HG02623 (cell line): ENCODE measurements around the gene PRG2.
"Not testable (repeated sequence)": the region's sequence is repeated elsewhere in the genome, so short reads cannot be mapped to it uniquely, and the experiment has no call there.

ENCODE experiments used
- ATAC-seq: cut with Tn5 transposase; IDR thresholded peaks from one replicate; pipeline ENCODE4 v1.9.1; 2021; ENCODE audit warnings: moderate library complexity; ENCODE audit not compliant: unreplicated experiment

PRG2 gene

DNA sequence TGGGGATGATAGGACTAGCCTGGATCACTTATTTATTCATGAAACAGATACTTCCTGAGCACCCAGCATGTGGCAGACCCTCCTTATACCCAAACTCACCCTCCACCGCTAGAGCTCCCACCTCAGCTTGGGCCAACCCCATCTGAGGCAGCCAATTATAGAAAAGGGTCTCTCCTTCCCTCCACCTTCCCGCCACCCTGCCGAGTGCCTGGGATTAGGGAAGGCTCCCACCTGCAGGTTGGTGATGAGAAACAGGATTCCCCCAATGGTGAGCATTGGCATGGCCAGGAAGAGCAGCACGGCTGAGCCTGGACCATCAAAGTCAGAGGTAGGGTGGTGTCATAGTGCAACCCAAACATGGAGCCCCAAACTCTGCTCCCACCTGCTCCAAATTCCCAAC lies 30.6 kb upstream of the PRG2 start:
- no peak for ATAC-seq

DNA sequence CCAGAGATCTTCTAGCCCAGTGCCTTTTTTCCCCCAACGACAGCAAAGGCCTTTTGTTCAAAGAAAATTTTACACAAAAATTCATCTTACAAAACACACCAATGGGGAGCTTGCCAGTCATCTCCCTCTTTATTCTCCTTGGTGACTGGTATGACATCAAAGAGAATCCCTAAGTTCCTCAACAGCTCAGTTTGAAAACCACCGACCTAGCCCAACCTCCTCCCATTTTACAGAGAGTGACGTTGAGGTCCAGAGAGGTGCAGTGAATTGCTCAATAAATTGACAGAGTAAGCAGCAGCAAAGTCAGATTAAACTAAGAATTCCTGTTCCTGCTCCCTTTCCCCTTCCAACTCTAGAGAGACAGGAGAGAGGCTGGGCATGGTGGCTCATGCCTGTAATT lies 28.7 kb upstream of the PRG2 start:
- ATAC-seq = no peak

DNA sequence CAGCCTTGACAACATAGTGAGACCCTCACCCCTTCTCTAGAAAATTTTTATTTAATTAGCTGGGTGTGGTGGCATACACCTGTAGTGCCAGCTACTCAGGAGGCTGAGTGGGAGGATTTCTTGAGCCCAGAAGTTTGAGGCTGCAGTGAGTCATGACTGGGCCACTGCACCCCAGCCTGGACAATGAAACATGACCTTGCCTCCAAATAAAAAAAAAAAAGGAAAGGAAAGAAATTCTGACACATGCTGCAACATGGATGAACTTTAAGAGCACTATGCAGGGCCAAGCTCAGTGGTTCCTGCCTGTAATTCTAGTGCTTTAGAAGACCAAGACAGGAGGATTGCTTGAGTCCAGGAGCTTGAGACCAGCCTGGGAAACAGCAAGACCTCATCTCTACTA lies 27.7 kb upstream of the PRG2 start:
- ATAC-seq = no peak

DNA sequence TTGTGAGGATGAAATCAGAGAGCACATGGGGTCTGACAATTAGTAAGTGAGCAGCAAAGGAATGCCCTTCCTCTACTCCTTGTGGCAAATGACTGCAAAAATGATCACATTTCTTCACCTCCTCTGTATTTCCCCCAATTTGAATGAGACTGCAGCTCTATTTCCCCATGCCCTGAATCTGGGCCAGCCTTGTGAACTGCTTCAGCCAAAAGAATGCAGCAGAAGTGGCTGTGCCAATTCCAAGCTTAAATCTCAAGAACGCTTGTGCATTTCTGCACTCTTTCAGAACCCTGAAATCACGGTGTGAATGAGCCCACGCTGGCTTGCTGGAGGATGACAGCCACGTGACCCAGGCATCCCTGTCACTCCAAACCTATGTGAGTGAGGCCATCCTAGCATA lies 26.6 kb upstream of the PRG2 start:
- no peak for ATAC-seq

DNA sequence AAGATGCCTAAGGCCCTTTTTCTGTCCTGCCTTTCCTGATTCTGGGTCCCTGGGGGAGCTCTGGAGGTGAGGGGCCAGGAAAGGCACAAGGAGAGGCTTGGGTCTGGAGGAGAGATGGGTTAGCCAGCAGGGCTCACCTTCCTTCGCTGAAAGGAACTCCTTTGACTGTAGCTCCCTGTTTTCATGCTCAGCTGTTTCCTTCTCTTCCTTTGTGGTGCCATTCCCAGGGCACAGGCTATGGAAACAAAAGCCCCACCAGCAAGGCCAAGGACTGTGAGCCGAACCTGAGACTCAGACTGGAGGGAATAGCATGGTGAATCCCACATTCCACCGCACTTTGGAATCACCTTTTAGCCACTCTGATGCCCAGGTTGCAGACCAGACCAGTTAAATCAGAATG lies 26.0 kb upstream of the PRG2 start:
- no peak for ATAC-seq

DNA sequence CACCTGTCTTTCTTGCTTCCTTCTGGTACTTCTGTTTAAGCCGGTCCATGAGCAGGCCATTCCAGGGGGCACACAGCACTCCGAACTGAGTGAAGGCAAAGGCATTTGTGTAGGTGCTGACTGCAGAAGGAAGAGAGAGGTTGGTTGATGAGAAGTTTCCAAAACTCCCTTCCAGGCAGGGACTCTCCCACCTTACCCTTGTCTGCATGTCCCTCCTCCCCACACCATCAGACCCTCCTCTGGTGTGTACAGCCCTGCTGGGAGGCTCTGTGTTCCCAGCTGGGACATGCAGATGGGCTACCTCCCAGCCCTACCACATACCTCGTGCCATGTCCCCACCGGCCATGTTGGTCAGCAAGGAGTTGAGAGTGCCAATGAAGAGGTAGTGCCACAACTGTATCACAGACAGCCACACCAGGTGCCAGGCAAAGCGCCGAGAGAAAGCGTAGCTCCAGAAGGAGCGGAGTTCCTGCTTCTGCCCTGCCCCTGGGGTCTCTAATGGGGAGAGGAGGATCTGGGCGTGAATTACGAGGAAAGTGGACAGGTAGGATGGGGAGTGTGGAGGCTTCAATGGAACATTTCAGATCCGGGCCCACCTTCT lies 24.3 kb upstream of the PRG2 start:
- ATAC-seq = no peak

DNA sequence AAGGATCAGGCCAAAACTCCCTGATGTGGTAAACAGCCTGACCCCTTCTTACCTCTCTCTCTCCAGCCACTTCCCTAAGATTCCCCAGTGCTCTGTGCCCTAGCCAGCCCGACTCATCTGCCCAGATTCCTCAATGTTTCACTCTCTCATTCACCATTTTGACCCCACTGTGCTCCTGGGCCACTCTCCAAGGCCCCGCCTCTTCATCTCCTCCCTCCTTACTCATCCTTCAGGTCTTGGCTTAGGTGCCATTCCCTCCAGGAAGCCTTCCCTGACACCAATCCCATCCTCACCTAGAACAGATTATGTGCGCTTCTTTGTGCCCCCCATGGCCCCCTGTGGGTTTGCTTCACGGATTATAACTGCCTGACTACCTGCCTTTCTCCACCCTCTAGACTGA lies 23.2 kb upstream of the PRG2 start:
- no peak for ATAC-seq

DNA sequence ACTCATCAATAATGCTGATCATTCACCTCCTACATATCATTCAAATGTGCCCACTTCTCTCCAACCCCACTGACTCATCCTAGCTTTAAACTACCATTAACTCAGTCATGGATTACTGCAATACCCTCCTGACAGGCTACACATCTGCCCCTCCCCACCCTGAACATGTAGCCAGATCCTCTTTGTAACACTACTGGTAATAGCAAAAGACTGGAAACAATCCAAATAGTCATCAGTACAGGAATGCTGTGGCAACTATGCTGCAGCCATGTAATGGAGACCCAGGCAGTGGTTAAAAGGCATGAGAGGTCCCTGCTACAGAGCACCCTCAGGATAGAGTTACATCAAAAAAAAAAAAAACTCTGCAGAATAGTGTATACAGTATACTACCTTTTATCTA lies 19.8 kb upstream of the PRG2 start:
- no peak for ATAC-seq

DNA sequence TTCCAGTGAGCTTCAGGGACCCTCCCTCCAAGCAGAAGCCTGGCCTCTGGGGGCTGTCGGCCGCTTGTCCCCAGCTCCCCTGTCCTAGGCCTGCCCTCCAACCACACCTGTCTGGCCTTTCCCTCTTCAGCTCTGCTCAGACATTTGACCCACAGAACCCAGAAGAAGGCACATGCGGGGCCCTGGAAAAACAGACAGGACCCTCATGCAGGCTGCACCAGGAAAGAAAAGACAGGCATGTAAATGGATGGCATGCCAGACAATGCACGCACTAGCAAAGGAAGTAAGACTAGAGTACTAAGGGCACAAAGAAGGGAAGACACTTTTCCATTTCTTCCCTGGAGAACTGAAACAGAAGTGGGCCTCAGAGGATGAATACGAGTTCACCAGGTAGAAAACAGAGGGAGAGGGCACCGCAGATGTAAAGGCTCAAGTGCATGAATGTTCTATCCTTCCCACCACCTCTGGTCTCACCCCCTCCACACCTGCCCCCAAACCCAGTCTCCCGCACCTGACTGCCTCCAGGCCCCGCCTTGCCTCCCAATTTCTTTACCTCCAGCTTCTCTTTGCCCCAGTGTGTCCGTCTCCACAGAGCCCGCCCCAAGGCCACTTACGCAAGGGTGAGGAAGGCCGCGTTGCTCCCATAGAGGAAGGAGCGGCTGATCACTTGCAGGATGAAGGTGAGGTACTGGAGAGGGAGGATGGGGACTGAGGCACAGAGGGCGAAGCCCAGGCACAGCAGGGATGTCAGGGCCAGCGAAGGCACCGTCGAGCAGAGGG lies 19.1 kb upstream of the PRG2 start:
- no peak for ATAC-seq

DNA sequence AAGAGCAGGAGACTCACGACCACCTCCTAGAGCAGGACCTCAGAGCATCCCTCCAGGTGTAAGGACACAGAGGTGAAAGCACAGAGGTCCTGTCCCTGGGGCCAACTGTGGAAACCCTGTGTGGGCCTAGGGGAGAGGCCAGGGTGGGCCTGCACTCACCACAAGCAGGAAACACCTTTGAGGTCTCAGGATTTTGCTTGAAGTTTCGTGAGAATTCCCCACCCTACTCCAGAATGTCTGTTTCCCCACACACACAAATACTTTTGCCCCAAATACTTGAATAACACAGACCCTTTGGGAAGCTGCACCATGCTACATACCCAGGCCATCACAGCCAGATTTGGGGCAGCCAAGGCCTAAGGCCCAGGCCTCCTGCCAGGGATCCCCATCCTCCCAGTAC lies 18.3 kb upstream of the PRG2 start:
- ATAC-seq = no peak

DNA sequence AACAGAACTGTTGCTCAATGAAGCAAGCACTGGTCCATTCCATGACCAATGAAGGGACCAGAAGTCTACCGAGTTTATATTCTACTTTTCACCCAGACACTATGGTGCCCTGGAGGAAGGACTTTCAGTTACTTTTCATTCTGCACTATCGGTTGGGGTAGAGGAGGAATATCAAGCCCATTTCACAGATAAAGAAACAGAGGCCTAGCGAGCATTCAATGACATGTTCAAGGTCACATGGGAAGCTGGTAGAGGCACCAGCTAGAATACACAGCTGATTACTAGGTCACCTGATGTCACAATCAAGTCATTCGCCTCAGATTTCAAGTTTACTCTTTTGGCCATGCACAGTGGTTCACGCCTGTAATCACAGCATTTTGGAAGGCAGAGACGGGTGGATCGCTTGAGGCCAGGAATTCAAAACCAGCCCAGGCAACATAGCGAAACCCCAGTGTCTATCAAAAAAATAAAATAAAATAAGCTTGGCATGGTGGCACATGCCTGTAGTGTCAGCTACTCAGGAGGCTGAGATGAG lies 17.6 kb upstream of the PRG2 start:
- no peak for ATAC-seq

DNA sequence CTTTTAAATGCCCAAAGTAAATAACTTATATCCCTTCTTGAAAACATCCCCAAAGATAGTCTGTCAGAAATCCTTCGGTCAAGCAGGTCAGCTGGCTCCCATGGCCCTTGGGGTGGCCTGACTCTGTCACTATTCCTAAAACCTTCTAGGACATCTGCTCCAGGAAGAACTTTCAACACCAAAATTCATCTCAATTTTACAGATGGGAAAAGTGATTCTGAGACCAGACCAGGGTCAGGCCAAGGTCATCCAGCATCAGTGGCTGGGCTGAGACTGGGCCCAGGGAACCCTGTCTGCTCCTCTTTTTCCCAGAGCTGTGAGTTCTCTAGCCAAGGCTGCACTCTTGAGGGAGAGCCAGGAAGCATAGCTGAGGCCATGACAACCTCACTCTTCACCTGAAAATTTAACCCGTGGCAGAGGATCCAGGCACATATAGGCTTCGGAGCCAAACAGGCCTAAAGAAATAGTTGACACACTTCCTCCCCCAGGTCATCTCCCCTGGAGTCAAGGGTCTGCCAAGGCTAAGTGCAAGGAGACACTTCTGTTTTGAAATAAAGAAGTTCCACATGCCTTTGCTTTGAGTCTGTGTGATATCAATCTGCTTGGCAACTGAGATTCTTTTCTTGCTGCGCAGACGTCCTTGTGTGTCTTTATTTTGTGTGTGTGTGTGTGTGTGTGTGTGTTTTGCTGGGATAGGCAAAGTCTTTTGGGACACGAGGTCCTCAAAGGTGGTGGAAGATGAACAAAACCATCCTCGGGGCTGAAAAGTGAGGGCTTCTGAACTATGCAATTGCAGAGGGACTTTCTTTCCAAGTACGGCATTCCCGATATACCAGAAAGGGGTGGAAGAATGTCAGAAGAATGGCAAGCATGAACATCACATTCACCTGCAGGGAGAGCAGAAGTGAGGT lies 16.8 kb upstream of the PRG2 start:
- ATAC-seq = no peak

DNA sequence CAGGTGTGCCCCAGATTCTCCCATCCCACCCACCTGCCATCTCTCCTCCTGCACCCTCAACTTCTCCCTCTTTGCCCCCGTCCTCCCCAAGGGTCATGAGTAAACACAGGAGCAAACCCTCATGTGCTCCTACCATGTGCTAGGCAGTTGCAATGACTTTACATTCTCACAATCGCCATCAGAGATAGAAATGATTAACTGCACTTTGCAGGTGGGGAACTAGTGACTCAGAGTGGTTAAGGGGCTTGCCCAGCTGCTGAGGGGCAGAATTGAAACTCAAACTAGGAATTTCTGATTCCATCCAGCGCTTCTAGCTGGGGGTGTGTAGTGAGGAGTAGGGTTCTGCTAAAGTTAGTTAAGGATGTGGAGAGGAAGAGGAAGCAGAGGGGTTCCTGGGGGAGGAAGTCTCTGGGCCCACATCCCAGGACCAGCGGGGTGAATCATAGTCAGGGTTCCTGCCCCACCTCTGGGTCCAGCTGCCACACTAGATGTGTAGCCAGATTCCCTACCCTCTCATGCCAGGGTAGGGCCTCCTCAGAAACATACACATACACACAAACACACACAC lies 16.0 kb upstream of the PRG2 start:
- peak; percentile 82 for ATAC-seq

DNA sequence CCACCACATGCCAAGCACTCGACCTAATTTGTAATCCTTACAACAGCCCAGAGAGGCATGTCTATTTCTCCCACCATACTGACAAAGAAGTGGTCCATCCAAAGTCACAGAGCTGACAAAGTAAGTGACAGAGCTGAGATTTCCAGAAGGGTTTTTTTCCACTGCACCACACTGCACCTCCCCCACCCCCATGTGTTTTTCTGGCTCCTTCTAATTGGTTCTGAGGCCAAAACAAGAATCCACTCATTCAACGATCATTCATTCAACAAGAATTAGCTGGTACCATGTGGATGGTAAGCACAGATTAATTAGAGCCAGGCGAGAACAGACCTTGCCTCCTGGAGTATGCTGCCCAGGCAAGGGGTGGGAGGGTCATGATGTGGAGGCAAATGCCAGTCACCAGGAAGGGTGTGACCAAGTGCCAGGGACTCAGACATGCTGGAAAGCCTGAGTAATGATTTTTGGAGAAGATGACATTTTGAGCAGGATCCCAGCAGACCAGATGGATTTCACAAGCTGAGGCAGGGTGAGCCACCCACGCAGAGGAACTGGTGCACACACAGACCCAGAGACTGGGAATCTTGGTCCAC lies 14.9 kb upstream of the PRG2 start:
- ATAC-seq = no peak

DNA sequence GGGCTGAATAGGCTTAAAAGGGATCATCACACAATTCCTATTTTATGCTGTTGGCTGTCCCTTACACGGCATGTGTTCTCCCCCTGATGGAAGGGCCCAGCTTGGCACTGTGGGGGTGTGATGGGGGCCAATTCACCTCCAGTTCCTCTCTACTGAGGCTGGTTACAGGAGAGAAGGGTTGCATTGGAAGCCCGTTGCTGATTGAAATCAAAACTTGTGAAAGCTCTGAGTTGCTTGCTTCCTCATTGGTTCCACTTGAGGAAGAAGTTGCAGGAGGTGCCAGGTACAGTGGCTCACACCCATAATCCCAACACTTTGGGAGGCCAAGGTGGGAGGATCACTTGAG lies 13.3 kb upstream of the PRG2 start:
- ATAC-seq = no peak

DNA sequence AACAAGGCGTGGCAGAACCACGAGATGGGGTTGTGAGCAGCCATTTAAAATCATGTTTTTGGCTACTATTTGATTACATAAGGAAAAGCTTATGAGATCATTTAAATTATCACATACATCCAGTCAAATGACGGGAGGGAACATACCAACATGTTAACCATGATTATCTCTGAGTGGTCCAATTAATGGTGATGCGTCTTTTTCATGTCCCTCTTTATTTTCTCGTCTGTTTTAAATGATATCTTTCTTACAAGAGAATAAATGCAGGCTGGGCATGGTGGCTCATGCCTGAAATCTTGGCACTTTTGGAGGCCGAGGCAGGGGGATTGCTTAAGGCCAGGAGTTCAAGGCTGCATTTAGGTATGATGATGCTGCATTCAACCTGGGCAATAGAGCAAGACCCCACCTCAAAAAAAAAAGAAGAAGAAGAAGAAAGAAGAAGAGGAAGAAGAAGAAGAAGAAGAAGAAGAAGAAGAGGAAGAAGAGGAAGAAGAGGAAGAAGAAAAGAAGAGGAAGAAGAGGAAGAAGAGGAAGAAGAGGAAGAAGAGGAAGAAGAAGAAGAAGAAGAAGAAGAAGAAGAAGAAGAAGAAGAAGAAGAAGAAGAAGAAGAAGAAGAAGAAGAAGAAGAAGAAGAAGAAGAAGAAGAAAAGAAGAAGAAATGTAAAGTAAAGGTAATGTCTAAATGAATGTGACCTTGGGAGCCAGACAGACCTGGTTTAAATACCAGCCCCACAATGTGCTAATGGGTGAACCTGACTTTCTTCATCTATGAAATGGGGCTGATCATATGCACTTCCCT lies 12.8 kb upstream of the PRG2 start:
- ATAC-seq = not testable (repeated sequence)

DNA sequence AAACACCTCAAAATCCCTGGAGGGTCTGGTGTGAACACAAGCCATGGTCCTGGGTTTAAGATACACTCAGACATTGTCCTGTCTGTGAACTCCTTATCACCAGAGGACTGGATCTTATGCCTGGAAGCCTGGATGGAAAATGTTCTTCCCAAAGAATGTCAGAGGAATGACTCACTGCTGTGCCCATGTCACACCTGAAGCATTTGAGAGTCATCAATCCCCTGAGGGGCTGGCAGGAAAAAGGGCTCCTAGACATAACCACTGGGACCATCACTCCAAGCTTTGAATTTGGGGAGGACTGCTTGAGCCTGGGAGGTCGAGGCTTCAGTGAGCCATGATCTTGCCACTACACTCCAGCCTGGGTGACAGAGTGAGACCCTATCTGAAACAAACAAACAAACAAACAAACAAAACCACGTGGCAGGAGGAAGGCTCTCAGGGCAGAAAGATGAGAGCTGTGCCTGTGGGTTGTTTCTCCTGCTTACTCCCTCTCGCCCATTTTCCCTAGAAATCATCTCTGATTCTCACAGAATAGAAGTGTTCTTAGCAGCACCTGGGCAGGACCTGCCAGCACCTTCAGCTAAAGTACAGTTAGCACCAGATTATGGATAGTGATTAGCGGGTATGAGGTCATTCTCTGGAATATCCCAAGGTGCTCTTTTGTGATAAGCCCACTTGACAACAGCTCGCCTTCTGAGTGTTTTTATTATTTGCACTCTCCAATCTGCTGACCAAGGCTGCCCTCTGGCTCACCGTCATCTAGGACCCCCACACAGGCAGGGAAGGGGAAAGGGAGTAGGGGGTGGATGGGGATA lies 11.9 kb upstream of the PRG2 start:
- no peak for ATAC-seq

DNA sequence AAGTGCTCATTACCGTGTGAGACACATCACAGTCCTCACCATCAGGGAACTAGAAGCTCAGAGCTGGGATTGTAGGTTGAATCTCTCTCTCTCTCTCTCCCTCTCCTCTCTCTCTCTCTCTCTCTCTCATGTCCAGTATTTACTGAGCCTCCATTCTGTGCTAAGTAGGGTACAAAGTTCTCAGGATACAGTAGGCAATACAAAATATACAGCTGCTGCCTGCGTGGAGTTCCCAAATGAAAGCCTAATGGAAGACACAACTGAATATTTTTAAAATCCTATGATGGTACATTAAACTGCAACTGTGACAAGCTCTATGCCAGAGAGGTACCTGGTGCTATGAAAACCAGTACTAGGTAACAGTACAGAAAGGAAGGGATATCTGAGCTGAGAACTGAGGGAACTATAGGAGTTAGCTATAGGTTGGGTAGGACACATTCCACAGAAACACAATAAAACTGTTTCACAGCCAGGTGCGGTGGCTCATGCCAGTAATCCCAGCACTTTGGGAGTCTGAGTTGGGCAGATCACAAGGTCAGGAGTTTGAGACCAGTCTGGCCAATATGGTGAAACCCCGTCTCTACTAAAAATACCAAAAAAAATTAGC lies 9.6 kb upstream of the PRG2 start:
- ATAC-seq = no peak

DNA sequence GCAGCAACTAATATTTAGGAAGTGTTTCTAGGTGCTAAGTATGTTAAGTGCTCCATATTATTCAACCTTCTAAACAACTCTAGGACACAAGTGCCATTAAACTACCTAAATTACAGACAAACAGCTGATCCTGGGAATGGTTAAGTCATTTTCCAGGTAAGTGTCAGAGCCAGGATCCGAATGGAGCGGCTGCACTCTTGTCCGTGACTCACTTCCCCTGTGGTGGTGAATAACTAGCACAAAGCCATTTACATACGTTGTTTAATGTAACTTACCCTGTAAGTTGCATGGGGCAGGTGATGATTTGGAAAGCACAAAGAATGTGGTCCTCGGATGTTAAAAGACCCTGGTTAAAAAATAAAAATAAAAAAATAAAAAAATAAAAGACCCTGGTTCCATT lies 8.8 kb upstream of the PRG2 start:
- ATAC-seq = no peak
